Activated T-helper 1 cell treated with anti-CD3 and anti-CD28 coated beads, Interleukin-12 subunit alpha, Interleukin-12 subunit beta, Interleukin-2, Interleukin-4 antibody, amounts not matched to agents 30 ng/mL and 10 ng/mL and 1 ng/mL, durations not matched to agents 14 hours and 24 hours and 36 hours (primary cell): ENCODE results near the gene TFF2. TPM values are rescaled to one million over a fixed set of nuclear protein-coding genes. Genes with fewer than 3 reads are reported as not detected.

Source experiments
- DNase-seq: peaks from one replicate; pipeline ENCODE4 v3.0.0; 2021; ENCODE audit warnings: low spot score
- H3K27ac Mint-ChIP-seq: one replicate; pipeline ENCODE4 v1.8.0; 2021; ENCODE audit warnings: mild to moderate bottlenecking, mixed read lengths
- H3K27me3 Mint-ChIP-seq: one replicate; pipeline ENCODE4 v1.8.0; 2022; ENCODE audit warnings: mild to moderate bottlenecking, moderate library complexity, mixed read lengths; ENCODE audit not compliant: insufficient read depth
- H3K36me3 Mint-ChIP-seq: one replicate; pipeline ENCODE4 v1.8.0; 2021; ENCODE audit warnings: low read depth, mixed read lengths
- H3K4me1 Mint-ChIP-seq: one replicate; pipeline ENCODE4 v1.8.0; 2021; ENCODE audit warnings: low read depth, mixed read lengths
- H3K4me3 Mint-ChIP-seq: one replicate; pipeline ENCODE4 v1.8.0; 2021; ENCODE audit warnings: mild to moderate bottlenecking, moderate library complexity, mixed read lengths
- H3K9me3 Mint-ChIP-seq: one replicate; pipeline ENCODE4 v1.8.0; 2021; ENCODE audit warnings: mixed read lengths
- intact Hi-C: fragments of 100-400 bp; cut with micrococcal nuclease; formaldehyde crosslinking; loops from one replicate; pipeline ENCODE4 v1.15.1; 2024
- total RNA-seq: library from RNA; stranded (reverse); gene quantifications from 2 replicates; pipeline ENCODE4 v1.2.3, GENCODE V29; 2022

TFF2 gene
- total RNA-seq, 1 donor from 2014 or later, result not detected

DNA sequence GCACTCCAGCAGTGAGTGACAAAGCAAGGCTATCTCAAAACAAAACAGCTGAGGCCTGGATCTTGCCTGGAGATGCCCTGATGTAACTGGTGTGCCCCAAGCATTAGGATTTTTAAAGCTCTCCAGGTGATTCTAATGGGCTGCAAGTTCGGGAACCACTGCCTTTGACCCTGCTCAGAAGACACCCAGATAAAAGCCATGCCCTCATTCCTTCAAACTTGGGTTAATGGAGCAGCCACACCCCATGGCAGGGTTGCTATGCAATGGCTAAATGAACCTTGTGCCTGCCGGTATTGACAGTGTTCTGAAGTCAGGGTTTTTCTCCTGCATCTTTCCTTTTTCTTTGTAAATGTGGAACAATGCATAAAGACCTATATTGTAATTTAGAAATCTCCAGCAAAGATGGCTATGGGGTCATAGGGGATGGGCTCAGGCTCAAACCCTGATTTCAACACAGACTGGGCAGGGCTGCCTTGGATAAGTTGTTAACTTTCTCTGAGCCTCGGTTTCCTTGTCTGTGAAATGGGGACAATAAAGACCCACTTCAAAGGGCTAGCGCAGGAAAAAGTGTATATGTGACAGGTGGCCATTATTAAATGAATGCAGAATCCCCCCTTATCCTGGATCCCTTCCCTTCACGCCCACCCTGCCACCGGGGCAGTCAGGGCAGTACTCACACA is 36.0 kb downstream of the TFF2 start:
- no peak overlapping the region for H3K27ac Mint-ChIP-seq
- DNase-seq, result no peak
- H3K36me3 Mint-ChIP-seq, result no peaks in the 10 kb centered on the region
- H3K9me3 Mint-ChIP-seq, result no peaks in the 10 kb centered on the region
- H3K4me1 Mint-ChIP-seq, result no peaks in the 10 kb centered on the region
- peaks cover 2% of the 10 kb centered on the region for H3K27me3 Mint-ChIP-seq
- intact Hi-C loops, result no loop called here
- no peak overlapping the region for H3K4me3 Mint-ChIP-seq

DNA sequence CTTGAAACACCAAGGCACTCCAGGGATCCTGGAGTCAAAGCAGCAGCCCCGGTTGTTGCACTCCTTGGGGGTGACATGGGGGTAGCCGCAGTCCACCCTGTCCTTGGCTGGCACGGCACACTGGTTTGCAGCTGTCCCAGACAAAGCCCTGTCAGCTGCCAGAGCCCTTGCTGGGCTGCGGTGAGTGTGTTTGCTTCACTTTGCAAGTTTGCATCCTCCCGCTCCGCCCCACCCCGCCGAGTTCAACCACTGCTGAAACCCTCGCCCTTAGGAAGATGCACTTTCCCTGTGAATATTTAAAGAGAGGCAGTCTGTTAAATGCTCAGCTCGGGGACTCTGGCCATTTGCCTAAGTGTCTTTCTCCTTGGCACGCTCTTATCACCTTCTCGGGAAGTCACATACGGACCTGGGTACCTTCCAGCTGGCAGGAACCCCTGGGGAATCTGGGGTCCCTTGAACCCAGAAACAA is 37.3 kb downstream of the TFF2 start:
- DNase-seq, result no peak
- Mint-ChIP-seq H3K9me3 (no peaks in the 10 kb centered on the region), H3K27me3 (peaks cover 6% of the 10 kb centered on the region), H3K36me3 (no peaks in the 10 kb centered on the region), H3K27ac (no peak overlapping the region), H3K4me1 (peaks cover 6% of the 10 kb centered on the region), H3K4me3 (no peak overlapping the region)
- intact Hi-C loops, result no loop called here

DNA sequence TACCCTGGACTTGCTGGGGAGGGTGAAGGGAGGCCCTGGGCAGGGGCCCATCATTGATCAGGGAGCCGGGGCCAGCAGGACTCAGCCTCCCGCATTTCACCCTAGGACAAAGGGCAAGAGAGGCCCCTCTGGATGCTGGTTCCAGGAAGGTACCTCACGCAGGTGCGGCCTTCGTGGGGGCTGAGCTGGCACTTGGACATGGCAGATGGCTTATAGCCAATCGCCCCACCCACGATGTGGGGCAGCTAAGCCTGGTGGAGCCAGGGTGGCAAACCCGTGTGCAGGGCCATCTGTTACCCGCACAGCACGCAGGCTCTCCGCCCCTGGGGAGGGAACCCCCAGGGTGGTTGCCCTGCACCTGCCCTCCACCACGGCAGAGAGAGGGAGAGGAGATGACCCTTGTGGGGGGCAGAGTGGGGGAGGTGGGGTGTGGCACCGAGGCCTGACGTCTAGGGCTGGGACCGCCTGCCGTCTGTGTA is 38.1 kb downstream of the TFF2 start:
- Mint-ChIP-seq H3K36me3 (no peaks in the 10 kb centered on the region), H3K4me1 (peaks cover 6% of the 10 kb centered on the region), H3K4me3 (no peak overlapping the region), H3K9me3 (no peaks in the 10 kb centered on the region), H3K27me3 (peaks cover 9% of the 10 kb centered on the region), H3K27ac (no peak overlapping the region)
- intact Hi-C loops, result no loop called here
- DNase-seq, result no peak

DNA sequence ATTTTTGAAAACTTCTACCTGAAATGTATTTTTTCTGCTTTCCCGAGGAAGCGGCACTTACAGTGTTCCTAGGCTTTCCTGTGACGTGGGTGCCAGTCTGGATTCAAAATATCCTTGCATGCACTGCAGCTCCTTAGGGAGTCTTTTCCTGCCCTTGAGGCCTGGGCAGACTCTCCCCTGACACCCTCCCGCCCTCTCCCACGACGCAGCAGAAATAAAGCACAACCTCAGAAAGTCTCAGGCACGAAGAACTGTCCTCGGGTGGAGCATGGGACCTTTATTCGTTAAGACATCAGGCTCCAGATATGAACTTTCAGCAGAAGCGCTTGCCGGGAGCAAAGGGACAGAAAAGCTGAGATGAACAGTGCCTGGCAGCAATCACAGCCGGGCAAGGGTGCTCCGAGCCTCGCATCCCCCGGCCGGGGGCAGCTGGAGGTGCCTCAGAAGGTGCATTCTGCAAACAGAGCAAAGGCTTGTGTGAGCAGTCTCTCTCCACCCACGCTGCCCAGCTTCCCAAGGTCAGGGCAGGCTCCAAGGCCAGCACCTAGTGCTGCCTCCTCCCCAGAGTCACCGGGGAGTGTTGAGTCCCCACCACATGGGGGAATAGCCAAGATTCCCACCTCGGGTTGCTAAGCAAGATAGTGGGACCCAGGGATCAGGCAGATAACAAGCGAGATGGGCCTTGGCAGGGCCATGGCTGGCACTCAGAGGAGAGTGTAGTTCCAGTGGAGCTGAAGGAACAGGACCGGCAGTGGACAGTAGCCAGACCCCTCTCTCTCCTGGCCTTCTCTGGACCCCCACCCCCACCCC is 38.8 kb downstream of the TFF2 start:
- no peaks in the 10 kb centered on the region for H3K9me3 Mint-ChIP-seq
- H3K4me3 Mint-ChIP-seq, result no peak overlapping the region
- no peaks in the 10 kb centered on the region for H3K36me3 Mint-ChIP-seq
- H3K27ac Mint-ChIP-seq, result no peak overlapping the region
- intact Hi-C loops, result no loop called here
- peaks cover 6% of the 10 kb centered on the region for H3K4me1 Mint-ChIP-seq
- peaks cover 13% of the 10 kb centered on the region for H3K27me3 Mint-ChIP-seq
- no peak for DNase-seq

DNA sequence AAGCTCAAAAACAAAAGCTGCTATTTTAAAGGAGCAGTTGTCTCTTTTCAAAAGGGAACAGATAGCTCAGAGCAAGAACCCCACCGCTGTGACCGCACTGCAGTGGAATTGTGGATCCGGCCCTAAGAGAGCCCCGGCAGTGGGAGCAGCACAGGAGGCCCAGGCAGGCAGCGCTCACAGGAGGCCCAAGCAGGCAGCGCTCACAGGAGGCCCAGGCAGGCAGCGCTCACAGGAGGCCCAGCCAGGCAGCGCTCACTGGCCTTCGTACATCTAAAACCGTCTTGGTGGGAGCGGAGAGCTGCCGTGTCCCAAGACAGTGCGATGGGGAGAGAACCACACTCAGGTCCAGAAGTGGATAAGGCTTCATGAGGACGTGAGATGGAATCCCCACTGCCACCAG is 39.6 kb downstream of the TFF2 start:
- peaks cover 15% of the 10 kb centered on the region for H3K27me3 Mint-ChIP-seq
- H3K9me3 Mint-ChIP-seq, result no peaks in the 10 kb centered on the region
- intact Hi-C loops, result no loop called here
- no peak overlapping the region for H3K27ac Mint-ChIP-seq
- no peak overlapping the region for H3K4me3 Mint-ChIP-seq
- DNase-seq, result no peak
- H3K36me3 Mint-ChIP-seq, result no peaks in the 10 kb centered on the region
- peaks cover 6% of the 10 kb centered on the region for H3K4me1 Mint-ChIP-seq

DNA sequence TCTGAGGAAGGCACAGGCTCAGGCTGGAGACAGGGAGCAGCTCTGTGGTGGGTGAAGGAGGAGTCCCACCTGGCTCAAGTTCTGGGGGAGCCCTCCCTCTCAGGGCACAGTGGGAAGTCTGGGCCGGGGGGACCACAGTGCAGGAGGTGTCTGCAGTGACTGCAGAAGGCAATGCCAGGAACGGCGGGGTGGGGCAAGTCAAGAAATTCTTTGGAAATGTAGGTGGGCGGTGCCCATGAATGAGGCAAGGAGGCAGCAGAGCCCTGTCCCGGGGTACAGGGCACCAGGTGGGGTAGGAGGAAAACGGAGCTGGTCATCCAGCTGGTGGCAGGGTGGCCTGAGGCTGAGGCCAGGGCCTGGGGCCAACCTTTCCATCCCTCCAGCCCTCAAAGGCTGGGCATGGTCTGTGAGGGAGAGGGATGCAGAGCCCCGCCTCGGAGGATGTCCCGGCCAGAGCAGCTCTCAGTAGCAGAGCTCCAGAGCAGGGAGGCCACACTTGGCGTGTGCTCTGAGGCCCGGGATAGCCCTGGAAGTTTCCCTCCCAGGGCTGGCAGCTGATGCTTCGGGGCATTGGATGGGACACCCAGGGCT is 40.3 kb downstream of the TFF2 start:
- intact Hi-C loops, result no loop called here
- Mint-ChIP-seq H3K27ac (no peak overlapping the region), H3K4me1 (peaks cover 6% of the 10 kb centered on the region), H3K27me3 (peaks cover 18% of the 10 kb centered on the region), H3K4me3 (no peak overlapping the region), H3K36me3 (no peaks in the 10 kb centered on the region), H3K9me3 (no peaks in the 10 kb centered on the region)
- DNase-seq, result no peak

DNA sequence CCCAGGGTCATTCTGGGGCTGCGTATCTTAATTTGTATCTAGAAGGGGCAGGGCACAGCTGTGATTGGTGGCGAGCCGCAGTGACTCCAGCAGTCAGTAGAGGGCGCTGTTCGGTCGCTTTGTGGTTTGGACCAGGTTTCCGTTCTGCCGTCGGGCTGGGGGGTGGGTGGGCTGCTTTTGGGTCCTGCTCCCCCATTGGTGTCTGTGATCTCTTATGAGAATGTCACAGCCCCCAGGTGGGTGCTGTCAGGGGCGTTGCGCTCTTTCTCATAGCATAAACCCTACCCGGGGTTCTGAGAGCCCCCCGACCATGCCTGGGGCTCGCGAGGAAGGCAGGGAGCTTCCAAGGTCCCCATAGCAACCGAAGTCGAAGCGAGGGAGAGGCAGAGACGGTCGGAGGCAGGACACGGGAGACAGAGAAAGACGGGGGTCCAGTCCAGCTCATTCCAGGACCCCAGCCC is 41.0 kb downstream of the TFF2 start:
- Mint-ChIP-seq H3K9me3 (no peaks in the 10 kb centered on the region), H3K36me3 (no peaks in the 10 kb centered on the region), H3K4me3 (no peak overlapping the region), H3K4me1 (peaks cover 6% of the 10 kb centered on the region), H3K27ac (no peak overlapping the region), H3K27me3 (peaks cover 18% of the 10 kb centered on the region)
- peak; percentile 61 for DNase-seq
- intact Hi-C loops, result loop anchor here (1.0 to 10.0 kb wide), 3 partner anchors 141 to 205 kb away; partner anchors contain the start of gene SLC37A1

DNA sequence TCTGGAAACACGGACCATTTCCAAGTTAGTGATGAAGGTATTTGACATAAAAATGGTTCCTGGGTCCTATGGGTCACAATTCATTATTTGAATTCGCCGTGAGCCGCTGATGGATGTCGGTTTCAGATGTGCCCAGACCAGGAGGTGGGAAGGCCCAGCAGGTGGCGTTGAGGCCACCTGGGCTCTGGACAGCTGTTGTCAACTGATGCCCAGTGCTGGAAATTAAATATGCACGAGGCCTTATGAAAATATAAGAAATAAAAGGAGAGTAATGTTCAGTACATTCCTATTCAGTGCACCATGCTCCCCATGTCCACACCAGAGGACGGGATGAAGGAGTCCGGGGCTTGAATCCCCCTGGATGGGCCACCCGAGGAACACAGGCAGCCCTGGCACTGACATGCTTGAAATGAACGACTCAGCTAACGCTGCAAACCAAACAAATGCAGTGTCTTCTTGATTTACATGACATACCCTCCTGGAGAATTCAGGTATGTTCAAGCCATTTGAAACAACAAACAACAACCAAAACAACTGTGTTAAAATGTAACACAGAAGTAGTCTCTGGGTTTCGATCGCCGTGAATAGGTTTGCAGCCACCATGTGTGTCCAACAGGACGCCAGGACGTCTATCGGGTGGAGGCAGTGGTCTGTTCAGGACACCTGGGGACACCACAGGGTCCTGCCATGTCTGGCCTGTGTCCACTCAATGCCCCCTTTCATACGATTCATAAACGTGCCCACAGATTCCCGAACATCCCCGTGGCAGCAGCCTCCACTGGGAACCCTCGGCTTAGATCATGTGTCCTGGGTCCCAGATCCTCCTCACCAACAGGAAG is 41.7 kb downstream of the TFF2 start:
- Mint-ChIP-seq H3K27me3 (peaks cover 18% of the 10 kb centered on the region), H3K4me3 (no peak overlapping the region), H3K27ac (no peak overlapping the region), H3K4me1 (peaks cover 6% of the 10 kb centered on the region), H3K36me3 (no peaks in the 10 kb centered on the region), H3K9me3 (no peaks in the 10 kb centered on the region)
- intact Hi-C loops, result loop anchor here (1.0 to 10.0 kb wide), 3 partner anchors 141 to 206 kb away; partner anchors contain the start of gene SLC37A1
- no peak for DNase-seq

DNA sequence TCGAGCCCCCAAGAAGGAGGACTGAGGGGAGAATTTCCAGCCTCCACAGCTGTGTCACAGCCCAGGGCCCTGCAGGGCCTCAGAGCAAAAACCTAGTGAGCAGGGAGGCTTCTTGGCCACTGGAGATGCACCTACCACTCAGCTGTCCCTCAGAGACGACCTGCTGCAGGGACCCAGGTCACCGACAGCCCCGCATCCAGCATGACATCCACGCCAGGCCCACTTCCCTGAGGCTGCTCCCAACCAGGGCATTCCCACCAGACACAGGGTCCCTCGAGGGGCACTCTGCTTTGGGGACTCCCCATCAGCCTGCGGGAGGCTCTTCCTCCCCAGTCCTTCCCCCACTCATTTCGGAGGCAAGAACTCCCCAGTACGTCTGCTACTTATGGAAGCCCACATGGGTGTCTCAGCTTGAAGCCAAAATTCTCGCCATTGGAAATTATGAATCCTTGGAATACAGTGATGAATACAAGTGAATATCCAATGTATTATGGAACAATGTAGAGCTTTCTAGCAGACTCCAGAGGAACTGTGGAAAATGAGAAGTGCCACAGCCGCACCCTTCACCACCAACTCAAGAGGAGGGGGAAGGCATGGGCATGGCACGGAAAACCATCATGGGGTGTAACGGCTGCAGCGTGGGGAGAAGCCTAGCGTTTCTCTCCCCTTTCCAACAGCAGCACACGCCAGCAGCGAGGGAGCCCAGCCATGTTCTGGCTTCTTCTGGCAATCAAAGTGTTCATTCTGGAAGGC is 42.5 kb downstream of the TFF2 start:
- H3K27me3 Mint-ChIP-seq, result peaks cover 18% of the 10 kb centered on the region
- H3K4me1 Mint-ChIP-seq, result peaks cover 6% of the 10 kb centered on the region
- no peaks in the 10 kb centered on the region for H3K36me3 Mint-ChIP-seq
- H3K27ac Mint-ChIP-seq, result no peak overlapping the region
- intact Hi-C loops, result loop anchor here (10.0 kb wide), 1 partner anchor 206 kb away; the partner anchor contains the start of gene SLC37A1
- no peak for DNase-seq
- H3K9me3 Mint-ChIP-seq, result no peaks in the 10 kb centered on the region
- H3K4me3 Mint-ChIP-seq, result no peak overlapping the region

DNA sequence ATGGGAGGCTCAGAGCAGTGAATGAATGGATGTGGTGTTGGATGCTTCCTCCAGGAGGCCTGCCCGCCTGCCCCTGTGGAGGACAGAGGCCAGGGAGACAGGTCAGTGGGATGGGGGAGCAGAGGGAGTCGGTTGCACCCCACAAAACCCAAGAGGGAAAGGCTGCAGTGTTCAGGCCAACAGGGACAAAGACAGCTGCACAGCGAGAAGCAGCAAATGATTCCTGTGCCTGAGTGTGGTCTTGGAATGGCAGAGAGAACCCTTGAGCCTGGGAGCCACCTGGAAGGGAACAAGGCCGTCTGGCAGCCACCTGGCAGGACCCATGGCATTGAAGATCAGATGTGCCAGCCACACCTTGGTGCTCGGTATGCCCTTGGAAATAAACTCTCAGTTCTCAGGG is 43.7 kb downstream of the TFF2 start:
- no peaks in the 10 kb centered on the region for H3K36me3 Mint-ChIP-seq
- H3K4me1 Mint-ChIP-seq, result peaks cover 6% of the 10 kb centered on the region
- no peaks in the 10 kb centered on the region for H3K9me3 Mint-ChIP-seq
- H3K27ac Mint-ChIP-seq, result no peak overlapping the region
- DNase-seq, result no peak
- H3K4me3 Mint-ChIP-seq, result no peak overlapping the region
- intact Hi-C loops, result loop anchor here (10.0 kb wide), 1 partner anchor 208 kb away; the partner anchor contains the start of gene SLC37A1
- H3K27me3 Mint-ChIP-seq, result peaks cover 18% of the 10 kb centered on the region

DNA sequence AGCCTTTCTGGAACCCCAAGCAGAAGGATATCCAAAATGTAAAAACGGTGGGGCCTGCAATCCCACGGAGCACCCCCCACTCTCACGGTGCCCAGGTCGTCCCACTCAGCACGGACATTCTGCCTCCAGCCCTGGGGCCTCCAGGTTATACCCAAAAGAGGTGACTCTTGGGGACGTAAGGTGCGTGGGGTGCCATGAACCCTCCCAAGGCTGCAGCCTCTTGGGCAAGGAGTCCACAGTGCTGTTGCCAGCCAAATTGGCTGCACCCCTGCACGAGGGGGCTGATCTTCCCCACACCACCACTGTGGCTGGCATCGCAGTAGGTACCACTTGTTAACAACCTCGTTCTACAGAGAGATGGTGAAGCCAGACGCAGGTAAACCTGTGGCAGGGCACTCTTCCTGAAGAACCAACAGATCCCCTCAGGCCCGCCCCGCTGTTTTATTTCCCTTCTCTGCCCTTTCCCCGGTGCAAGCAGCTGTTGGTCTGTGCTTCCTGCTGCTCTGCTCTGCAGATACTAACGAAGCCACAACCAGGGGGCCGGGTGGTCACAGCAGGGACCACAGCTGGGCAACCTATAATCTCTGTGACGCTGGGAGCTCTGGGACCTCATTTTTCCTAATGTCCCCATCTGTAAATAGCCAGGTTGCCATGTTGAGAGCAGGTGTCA is 44.3 kb downstream of the TFF2 start:
- peaks cover 6% of the 10 kb centered on the region for H3K4me1 Mint-ChIP-seq
- intact Hi-C loops, result loop anchor here (10.0 kb wide), 1 partner anchor 208 kb away; the partner anchor contains the start of gene SLC37A1
- H3K36me3 Mint-ChIP-seq, result no peaks in the 10 kb centered on the region
- H3K27me3 Mint-ChIP-seq, result peaks cover 18% of the 10 kb centered on the region
- no peak for DNase-seq
- H3K27ac Mint-ChIP-seq, result no peak overlapping the region
- H3K4me3 Mint-ChIP-seq, result no peak overlapping the region
- H3K9me3 Mint-ChIP-seq, result no peaks in the 10 kb centered on the region
